Stimulated activated naive B cell treated with anti-CD40 and anti-IgM and Interleukin-4, amounts not matched to agents 10 μg/mL and 1 μg/mL and 100 μg/mL, for 72 hours (primary cell): ENCODE measurements around the gene GALNT18.

Source experiments
- ATAC-seq, 2 donors: fragments of 150-1000 bp; cut with Tn5 transposase; replicated peaks; 2 replicates each; pipeline ENCODE4 v1.10.0; 2021; ENCODE audit warnings: moderate library complexity in 1 of 2
- DNase-seq: peaks from one replicate; pipeline ENCODE4 v3.0.0; 2021
- H3K27ac Mint-ChIP-seq: one replicate; pipeline ENCODE4 v1.8.0; 2022; ENCODE audit warnings: mild to moderate bottlenecking, mixed read lengths
- H3K27me3 Mint-ChIP-seq, 2 donors: one replicate each; pipeline ENCODE4 v1.8.0; 2022; ENCODE audit warnings: mixed read lengths in 2 of 2
- H3K36me3 Mint-ChIP-seq, 2 donors: one replicate each; pipeline ENCODE4 v1.8.0; 2022; ENCODE audit warnings: mixed read lengths in 2 of 2, mild to moderate bottlenecking in 1 of 2
- H3K4me1 Mint-ChIP-seq, 2 donors: one replicate each; pipeline ENCODE4 v1.8.0; 2022; ENCODE audit warnings: mixed read lengths in 2 of 2, mild to moderate bottlenecking in 1 of 2
- H3K4me3 Mint-ChIP-seq, 2 donors: one replicate each; pipeline ENCODE4 v1.8.0; 2022; ENCODE audit warnings: mild to moderate bottlenecking in 2 of 2, mixed read lengths in 2 of 2, moderate library complexity in 1 of 2
- H3K9me3 Mint-ChIP-seq, 2 donors: one replicate each; pipeline ENCODE4 v1.8.0; 2022; ENCODE audit warnings: mixed read lengths in 2 of 2, mild to moderate bottlenecking in 1 of 2

GALNT18 gene

DNA sequence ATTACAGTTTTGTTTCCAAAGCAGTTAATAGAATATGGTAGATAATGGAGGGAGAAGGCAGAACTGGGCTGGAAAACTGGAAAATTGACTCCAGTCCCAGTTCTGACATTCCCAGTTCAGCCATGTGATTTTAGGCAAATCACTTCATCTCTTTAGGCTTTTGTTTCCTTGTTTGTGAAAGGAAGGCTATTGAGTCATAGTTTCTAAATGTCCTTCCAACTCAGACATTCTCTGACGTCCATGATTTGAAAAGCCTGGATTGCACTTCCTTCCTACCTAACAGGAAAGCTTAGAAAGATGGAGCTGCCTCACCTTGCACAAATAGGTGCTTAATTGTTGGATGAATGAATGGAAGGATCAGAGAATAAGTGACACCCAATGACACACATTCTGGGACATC, 19.8 kb upstream of the GALNT18 start:
- peaks cover 36 to 44% of the 10 kb centered on the region in 2 donors for H3K27me3 Mint-ChIP-seq
- no peak overlapping the region for H3K27ac Mint-ChIP-seq
- peaks cover 0 to 2% of the 10 kb centered on the region in 2 donors for H3K9me3 Mint-ChIP-seq
- ATAC-seq (no peak), DNase-seq (no peak)
- no peak overlapping the region for H3K4me3 Mint-ChIP-seq
- no peaks in the 10 kb centered on the region for H3K4me1 Mint-ChIP-seq
- H3K36me3 Mint-ChIP-seq: no peaks in the 10 kb centered on the region

DNA sequence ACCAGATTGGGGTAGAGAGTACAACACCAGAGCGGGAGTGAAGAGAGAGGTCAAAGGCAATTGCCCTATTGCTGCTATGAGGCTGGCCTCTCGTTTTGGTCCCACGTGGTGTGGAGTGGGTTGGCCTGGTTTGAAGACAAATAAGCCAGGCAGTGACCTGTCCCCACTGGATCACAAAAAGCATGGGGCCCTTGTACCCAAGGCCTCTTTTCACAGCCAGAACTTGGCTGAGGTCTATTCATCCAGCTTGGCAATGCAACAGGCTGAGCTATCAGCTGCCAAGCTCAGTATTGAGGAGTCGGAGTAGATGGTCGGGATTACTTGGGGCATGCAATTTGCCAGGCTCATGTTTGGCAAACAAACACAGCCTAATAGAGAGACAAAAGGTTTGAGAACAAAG, 19.2 kb upstream of the GALNT18 start:
- H3K36me3 Mint-ChIP-seq: no peaks in the 10 kb centered on the region
- H3K4me1 Mint-ChIP-seq: no peaks in the 10 kb centered on the region
- peaks cover 0 to 2% of the 10 kb centered on the region in 2 donors for H3K9me3 Mint-ChIP-seq
- DNase-seq: no peak
- no peak overlapping the region for H3K4me3 Mint-ChIP-seq
- H3K27me3 Mint-ChIP-seq: peaks cover 32 to 38% of the 10 kb centered on the region in 2 donors
- ATAC-seq: no peak
- H3K27ac Mint-ChIP-seq: no peak overlapping the region

DNA sequence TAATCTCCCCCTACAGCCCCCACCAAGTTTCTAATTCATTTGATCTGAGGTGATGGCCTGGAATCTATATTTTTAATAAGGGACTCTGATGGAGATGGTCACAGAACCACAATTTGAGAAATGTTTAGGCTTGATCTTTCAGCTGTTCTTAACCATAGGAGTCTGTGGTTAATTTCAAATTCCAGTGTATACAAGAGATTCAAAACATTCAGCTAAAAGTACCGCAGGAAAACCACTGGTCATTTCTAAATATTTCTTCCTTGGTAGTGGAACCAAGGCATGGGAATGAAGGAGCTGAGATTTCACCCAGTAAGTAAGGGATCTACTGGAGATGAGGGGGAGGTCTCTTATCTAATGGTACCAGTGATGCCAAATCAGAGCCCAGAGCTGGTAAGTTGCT, 18.3 kb upstream of the GALNT18 start:
- no peaks in the 10 kb centered on the region for H3K4me1 Mint-ChIP-seq
- H3K27me3 Mint-ChIP-seq: peaks cover 26 to 29% of the 10 kb centered on the region in 2 donors
- H3K4me3 Mint-ChIP-seq: no peak overlapping the region
- no peak overlapping the region for H3K27ac Mint-ChIP-seq
- peaks cover 0 to 2% of the 10 kb centered on the region in 2 donors for H3K9me3 Mint-ChIP-seq
- no peak for DNase-seq
- ATAC-seq: no peak
- no peaks in the 10 kb centered on the region for H3K36me3 Mint-ChIP-seq

DNA sequence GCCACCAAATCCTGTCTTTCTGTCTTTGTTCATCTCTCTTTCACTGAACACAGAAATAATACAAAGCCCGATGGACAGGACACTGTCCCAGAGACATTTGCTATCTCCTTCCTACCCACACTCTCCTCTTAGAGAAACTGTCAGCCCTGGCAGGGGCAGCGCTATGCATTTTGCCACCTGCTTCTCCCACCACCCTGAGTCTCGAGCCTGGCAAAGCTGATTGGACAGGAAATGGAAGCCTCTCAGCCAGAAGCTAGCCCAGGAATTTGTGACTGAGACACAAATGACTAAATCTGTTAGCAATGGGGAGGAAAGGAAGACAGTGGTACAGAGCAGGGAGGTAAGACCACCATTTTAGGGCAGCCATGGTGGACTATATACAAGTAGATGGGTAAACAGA, 14.9 kb upstream of the GALNT18 start:
- no peak for ATAC-seq
- H3K4me1 Mint-ChIP-seq: no peaks in the 10 kb centered on the region
- no peaks in the 10 kb centered on the region for H3K36me3 Mint-ChIP-seq
- DNase-seq: no peak
- H3K27ac Mint-ChIP-seq: no peak overlapping the region
- H3K4me3 Mint-ChIP-seq: no peak overlapping the region
- peaks cover 11 to 19% of the 10 kb centered on the region in 2 donors for H3K27me3 Mint-ChIP-seq
- no peaks in the 10 kb centered on the region for H3K9me3 Mint-ChIP-seq

DNA sequence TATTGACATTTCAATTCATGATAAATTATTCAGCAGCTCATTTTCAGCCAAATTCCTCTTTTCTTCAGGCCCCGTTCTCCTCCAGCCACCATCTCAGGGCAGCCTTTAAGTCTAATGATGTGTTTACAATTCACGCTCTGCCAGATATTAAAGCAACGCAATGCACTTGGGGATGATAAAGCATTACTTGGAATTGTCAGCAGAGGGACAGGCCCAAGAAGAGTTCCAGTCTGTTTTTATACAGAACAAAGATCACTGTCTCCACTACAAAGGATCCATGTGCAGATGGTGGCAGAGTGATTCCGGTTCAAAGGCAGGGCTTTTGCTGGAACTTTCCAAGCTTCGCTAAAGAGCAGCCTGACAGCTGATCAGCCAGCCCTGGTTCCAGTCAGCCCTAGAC, 13.6 kb upstream of the GALNT18 start:
- DNase-seq (no peak), ATAC-seq (no peak)
- Mint-ChIP-seq H3K4me3 (no peak overlapping the region), H3K27me3 (peaks cover 11 to 13% of the 10 kb centered on the region in 2 donors), H3K27ac (no peak overlapping the region), H3K9me3 (no peaks in the 10 kb centered on the region), H3K36me3 (no peaks in the 10 kb centered on the region), H3K4me1 (no peaks in the 10 kb centered on the region)

DNA sequence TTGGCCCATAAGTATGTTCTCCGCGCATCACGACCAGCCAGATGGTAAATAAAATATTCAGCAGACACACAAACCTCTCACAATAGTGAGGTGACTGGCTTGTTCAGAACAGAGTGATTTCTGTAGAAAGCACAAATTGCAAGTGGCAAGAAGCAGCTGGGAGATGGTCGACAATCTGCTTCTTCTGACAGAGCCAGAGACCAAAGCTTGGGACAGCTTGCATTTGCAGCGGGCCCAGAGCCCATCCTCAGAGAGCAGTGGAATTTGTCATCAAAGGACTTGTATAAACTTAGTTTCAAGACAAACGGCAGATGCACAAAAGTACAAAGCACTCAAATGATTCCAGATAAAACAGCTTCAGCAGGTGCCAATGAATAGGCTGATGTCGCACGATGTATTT, 7.6 kb upstream of the GALNT18 start:
- H3K27me3 Mint-ChIP-seq: peaks cover 14 to 32% of the 10 kb centered on the region in 2 donors
- ATAC-seq (no peak), DNase-seq (no peak)
- H3K27ac Mint-ChIP-seq: no peak overlapping the region
- no peaks in the 10 kb centered on the region for H3K9me3 Mint-ChIP-seq
- no peaks in the 10 kb centered on the region for H3K4me1 Mint-ChIP-seq
- H3K36me3 Mint-ChIP-seq: no peaks in the 10 kb centered on the region
- H3K4me3 Mint-ChIP-seq: no peak overlapping the region

DNA sequence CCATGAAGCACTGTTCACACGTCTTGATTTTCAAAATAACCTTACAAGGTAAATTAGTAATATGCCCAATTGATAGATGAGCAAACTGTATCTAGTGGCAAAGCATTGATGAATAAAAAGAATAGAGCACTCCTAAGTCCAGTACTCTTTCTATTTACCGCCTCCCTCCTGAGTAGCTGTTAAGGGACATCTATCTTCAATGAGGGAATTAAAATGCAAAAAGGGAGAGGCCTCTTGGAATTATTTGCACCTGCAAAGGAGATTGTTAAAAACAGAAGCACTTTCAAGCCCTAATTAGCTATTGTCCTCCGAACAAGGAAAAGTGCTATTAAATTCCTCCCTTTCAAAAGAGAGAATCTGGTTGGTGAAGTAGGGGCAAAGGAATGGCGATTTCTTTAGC, 6.8 kb upstream of the GALNT18 start:
- Mint-ChIP-seq H3K9me3 (no peaks in the 10 kb centered on the region), H3K27me3 (peaks cover 14 to 34% of the 10 kb centered on the region in 2 donors), H3K4me1 (no peaks in the 10 kb centered on the region), H3K4me3 (no peak overlapping the region), H3K27ac (no peak overlapping the region), H3K36me3 (no peaks in the 10 kb centered on the region)
- DNase-seq: no peak
- ATAC-seq: no peak

DNA sequence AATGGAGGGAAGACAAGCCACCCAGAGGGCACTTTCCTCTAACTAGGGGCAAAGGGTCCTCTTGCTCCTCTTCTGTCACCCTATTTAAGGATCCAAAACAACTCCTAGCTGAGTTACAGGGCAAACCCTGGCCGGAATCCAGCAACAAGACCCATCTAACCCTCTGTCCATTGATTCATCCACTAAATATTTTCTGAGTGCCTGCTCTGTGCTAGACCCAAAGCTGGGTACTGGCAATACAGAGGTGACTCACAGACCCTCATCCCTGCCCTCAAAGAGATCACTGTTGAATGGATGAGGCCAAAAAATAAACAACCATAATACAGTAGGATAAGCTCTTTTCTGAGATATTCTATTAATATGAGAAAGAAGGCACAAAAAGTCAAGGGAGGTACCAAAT, 4.3 kb upstream of the GALNT18 start:
- peaks cover 32 to 59% of the 10 kb centered on the region in 2 donors for H3K27me3 Mint-ChIP-seq
- H3K27ac Mint-ChIP-seq: no peak overlapping the region
- H3K9me3 Mint-ChIP-seq: no peaks in the 10 kb centered on the region
- H3K4me1 Mint-ChIP-seq: peaks cover 4 to 7% of the 10 kb centered on the region in 2 donors
- DNase-seq (no peak), ATAC-seq (no peak)
- no peaks in the 10 kb centered on the region for H3K36me3 Mint-ChIP-seq
- no peak overlapping the region for H3K4me3 Mint-ChIP-seq

DNA sequence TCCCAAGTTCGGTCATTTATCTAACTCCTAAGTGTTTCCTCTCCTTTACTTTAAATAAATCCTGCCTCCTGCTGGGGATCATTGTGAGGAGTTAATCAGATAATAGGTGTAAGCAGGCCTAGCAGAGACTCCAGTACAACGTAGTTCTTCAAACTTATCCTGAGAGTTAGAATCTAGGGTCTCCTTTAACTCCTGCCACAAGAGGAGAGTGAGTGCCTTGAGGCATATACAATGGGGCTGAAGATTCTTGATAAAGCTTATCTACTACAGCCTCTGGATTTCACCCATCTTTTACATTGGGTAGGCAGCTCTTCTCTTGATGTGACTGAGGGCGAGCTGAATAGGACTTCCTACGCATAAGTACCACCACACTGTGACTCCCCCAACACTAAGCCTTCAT, 3.1 kb upstream of the GALNT18 start:
- H3K27me3 Mint-ChIP-seq: peaks cover 33 to 63% of the 10 kb centered on the region in 2 donors
- no peaks in the 10 kb centered on the region for H3K9me3 Mint-ChIP-seq
- no peak overlapping the region for H3K4me3 Mint-ChIP-seq
- H3K27ac Mint-ChIP-seq: no peak overlapping the region
- no peak for DNase-seq
- H3K4me1 Mint-ChIP-seq: peaks cover 9 to 17% of the 10 kb centered on the region in 2 donors
- no peak for ATAC-seq
- no peaks in the 10 kb centered on the region for H3K36me3 Mint-ChIP-seq

DNA sequence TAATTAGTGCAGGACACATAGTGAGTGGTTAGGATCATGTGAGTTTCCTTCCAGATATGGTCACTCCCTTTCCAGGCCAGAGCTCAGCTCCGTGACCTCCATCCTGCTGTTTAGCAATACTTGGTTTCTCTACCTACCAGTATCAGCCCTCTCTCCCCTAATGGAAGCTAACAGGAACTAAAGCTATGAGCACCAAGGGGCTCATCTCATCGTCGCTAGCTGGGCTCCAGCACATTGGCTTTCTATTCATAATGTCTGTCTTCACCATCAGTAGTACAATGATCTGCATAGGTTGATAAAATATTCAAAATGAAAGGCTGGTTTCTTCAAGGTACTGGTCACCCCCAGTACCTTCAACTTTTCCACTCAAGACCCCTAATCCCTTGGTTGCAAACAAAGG, 2.4 kb upstream of the GALNT18 start:
- Mint-ChIP-seq H3K27ac (no peak overlapping the region), H3K36me3 (no peaks in the 10 kb centered on the region), H3K9me3 (no peaks in the 10 kb centered on the region), H3K4me3 (no peak overlapping the region), H3K27me3 (peaks cover 40 to 66% of the 10 kb centered on the region in 2 donors), H3K4me1 (peaks cover 9 to 17% of the 10 kb centered on the region in 2 donors)
- no peak for ATAC-seq
- DNase-seq: no peak

DNA sequence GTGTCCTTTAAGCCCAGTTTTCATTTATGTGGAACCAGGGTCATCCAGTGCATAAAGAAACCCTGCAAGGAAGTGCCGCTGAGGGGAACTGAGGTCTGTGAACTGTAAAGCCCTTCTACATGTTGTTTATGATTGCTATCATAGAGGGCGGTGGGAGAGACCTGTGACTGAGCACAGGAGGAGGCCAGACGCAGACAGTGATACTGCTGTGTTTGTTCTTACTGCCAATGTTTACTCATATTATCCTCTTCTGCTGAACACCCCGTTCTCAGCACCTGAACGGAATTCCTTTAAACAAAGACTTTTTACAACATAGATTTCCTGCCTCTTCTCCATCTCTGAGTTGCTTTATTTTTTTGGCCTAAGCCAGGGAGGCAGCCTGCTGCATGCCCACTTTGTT, 967 bp upstream of the GALNT18 start:
- Mint-ChIP-seq H3K4me1 (peaks cover 9 to 17% of the 10 kb centered on the region in 2 donors), H3K4me3 (no peak overlapping the region), H3K27me3 (peaks cover 49 to 75% of the 10 kb centered on the region in 2 donors), H3K27ac (no peak overlapping the region), H3K36me3 (no peaks in the 10 kb centered on the region), H3K9me3 (no peaks in the 10 kb centered on the region)
- ATAC-seq (no peak), DNase-seq (no peak)

DNA sequence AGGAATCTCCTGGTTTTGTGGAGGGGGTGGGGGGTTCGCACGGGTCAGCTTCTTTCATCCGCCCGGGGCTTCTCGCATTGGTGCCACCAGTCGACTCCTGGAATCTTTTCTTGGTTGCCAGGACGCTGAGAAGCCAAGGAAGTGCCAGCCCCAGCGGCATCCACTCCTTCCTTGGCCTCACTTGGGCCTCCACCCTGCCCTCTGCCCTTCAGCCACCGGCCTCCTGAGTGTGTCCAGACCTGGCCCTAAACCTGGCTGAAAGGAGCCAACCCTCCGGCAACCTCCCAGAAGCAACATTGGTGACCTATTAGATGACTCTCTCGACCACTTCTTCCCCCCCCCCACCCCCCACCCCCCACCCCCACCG, 518 bp upstream of the GALNT18 start:
- Mint-ChIP-seq H3K4me3 (peak overlapping the region in 1 of 2 donors; percentile 41), H3K27me3 (peaks cover 51 to 73% of the 10 kb centered on the region in 2 donors)
- DNase-seq: no peak

DNA sequence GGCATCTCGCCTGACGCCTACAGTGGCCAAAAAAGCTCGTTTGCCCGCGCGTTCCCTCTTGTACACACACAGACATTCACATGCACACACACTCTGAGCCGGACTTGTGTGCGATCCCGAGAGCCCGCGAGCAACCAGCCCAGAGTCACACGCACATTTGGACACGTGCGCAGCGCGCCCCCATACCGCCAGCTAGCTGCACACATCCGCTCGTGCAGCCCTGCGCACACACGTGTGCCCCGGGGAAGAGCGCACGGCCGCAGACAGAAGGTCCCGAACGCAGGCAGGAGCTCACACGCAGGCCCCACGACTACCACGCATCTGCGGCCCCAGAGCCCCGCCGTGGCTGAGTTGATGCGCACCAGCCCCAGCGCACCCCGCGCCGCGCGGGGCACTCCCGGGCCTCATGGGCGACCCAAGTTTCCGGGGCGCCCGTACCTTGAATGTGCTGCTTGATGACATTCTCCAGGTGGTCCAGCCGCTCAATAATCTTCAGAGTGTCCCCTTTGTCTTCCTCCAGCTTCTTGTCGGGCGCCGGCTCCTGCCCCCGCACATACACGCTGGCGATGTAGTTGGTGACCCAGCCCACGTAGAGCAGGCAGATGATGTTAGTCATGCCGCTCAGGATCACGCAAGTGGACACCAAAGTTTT, 758 bp downstream of the GALNT18 start:
- peaks cover 51 to 72% of the 10 kb centered on the region in 2 donors for H3K27me3 Mint-ChIP-seq
- H3K36me3 Mint-ChIP-seq: no peaks in the 10 kb centered on the region
- no peaks in the 10 kb centered on the region for H3K9me3 Mint-ChIP-seq
- DNase-seq (no peak), ATAC-seq (no peak)
- H3K27ac Mint-ChIP-seq: no peak overlapping the region
- peak overlapping the region; percentile 76 to 82 for H3K4me3 Mint-ChIP-seq
- peaks cover 9 to 17% of the 10 kb centered on the region in 2 donors for H3K4me1 Mint-ChIP-seq

More for the DNA sequence above, 518 bp upstream of the GALNT18 start:
- no peak overlapping the region for H3K27ac Mint-ChIP-seq
- no peaks in the 10 kb centered on the region for H3K9me3 Mint-ChIP-seq
- no peak for ATAC-seq
- no peaks in the 10 kb centered on the region for H3K36me3 Mint-ChIP-seq
- peaks cover 9 to 17% of the 10 kb centered on the region in 2 donors for H3K4me1 Mint-ChIP-seq

DNA sequence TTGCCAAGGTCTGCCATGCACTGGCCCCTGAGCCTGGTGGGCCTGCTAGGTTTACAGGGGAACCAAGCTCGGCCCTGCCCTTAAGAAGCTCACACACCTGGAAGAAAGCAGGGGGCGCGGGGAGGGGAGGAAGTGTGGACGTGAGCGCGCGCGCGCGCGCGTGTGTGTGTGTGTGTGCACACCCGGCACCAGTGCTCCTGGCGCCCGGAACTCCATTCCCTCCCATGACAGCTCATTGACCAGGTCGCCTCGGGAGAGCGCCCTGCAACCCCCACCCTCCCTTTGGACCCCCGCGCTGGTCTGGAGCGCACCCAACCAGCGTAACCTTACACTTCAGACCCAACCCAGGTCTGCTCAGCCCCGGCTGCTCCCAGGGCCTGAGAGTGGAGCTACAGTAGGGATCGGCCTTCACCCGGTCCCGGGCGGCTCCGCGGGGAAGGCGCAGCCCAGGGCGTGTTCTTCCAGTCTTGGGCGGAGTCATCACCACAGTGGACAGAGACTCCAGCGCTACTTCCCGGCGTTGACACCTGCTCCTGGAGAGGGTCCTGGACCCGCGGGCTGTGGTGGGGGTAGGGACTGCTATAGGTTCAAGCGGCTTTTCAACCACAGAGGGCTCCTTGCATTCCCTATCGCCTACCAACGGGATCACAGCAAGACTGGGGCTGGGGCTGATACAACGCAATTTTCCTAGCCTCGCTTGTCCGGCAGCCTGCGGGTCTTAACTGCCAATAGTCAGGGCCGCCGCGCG, 1.5 kb downstream of the GALNT18 start:
- no peaks in the 10 kb centered on the region for H3K9me3 Mint-ChIP-seq
- H3K36me3 Mint-ChIP-seq: no peaks in the 10 kb centered on the region
- DNase-seq: no peak
- H3K4me1 Mint-ChIP-seq: peaks cover 9 to 17% of the 10 kb centered on the region in 2 donors
- peak overlapping the region; percentile 59 to 82 for H3K4me3 Mint-ChIP-seq
- H3K27ac Mint-ChIP-seq: no peak overlapping the region
- ATAC-seq: no peak
- peaks cover 55 to 72% of the 10 kb centered on the region in 2 donors for H3K27me3 Mint-ChIP-seq

DNA sequence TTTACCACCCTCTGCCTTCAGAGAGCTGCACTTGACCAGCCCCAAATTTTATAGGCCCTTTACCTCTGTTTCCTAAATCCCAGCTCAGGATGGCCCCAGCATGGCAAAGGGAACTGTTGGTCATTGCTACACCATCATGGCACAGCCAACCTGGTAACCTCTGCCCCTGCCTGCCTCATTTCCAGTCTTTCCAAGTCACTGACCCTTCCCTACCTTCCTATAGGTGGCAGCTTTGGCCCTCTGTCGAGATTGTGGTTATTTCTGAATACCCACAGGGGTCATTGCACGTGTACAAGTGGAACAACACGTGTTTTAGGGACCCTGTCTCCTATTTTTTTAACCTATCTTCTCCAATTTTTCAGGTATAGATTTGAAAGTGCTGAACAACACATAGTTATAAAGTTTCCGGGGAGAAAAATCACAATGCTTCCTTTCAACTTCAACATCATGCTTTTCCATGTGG, 2.8 kb downstream of the GALNT18 start:
- H3K36me3 Mint-ChIP-seq: no peaks in the 10 kb centered on the region
- ATAC-seq (no peak), DNase-seq (no peak)
- no peaks in the 10 kb centered on the region for H3K9me3 Mint-ChIP-seq
- no peak overlapping the region for H3K27ac Mint-ChIP-seq
- H3K27me3 Mint-ChIP-seq: peaks cover 55 to 68% of the 10 kb centered on the region in 2 donors
- peaks cover 9 to 17% of the 10 kb centered on the region in 2 donors for H3K4me1 Mint-ChIP-seq
- H3K4me3 Mint-ChIP-seq: no peak overlapping the region
